Ishikawa (cell line): ENCODE measurements around the gene CHRDL1.

Source experiments
- CEBPB ChIP-seq: IDR thresholded peaks from 2 replicates; pipeline ENCODE4 v1.6.1; 2012
- CREB1 ChIP-seq: IDR thresholded peaks from 2 replicates; pipeline ENCODE4 v1.6.1; 2012; ENCODE audit warnings: low read depth
- EGR1 ChIP-seq: IDR thresholded peaks from 2 replicates; pipeline ENCODE4 v1.6.1; 2012
- EP300 ChIP-seq: IDR thresholded peaks from 2 replicates; pipeline ENCODE4 v1.6.1; 2012; ENCODE audit warnings: borderline replicate concordance
- FOXM1 ChIP-seq: IDR thresholded peaks from 2 replicates; pipeline ENCODE4 v1.6.1; 2012; ENCODE audit warnings: low read depth, borderline replicate concordance
- MAX ChIP-seq: IDR thresholded peaks from 2 replicates; pipeline ENCODE4 v1.6.1; 2012
- NFIC ChIP-seq: IDR thresholded peaks from 2 replicates; pipeline ENCODE4 v1.6.1; 2012
- RAD21 ChIP-seq: IDR thresholded peaks from 2 replicates; pipeline ENCODE4 v1.6.1; 2012; ENCODE audit warnings: low read depth
- REST ChIP-seq: IDR thresholded peaks from 2 replicates; pipeline ENCODE4 v1.6.1; 2012; ENCODE audit warnings: low read depth, mild to moderate bottlenecking
- TAF1 ChIP-seq: IDR thresholded peaks from 2 replicates; pipeline ENCODE4 v1.6.1; 2012; ENCODE audit warnings: low read depth, mild to moderate bottlenecking
- TEAD4 ChIP-seq: IDR thresholded peaks from 2 replicates; pipeline ENCODE4 v1.6.1; 2012
- YY1 ChIP-seq: IDR thresholded peaks from 2 replicates; pipeline ENCODE4 v1.6.1; 2012; ENCODE audit warnings: low read depth
- ZBTB7A ChIP-seq: IDR thresholded peaks from 2 replicates; pipeline ENCODE4 v1.6.1; 2012; ENCODE audit warnings: low read depth
- TF ChIP-seq, protein P1 (sequence below): IDR thresholded peaks from 2 replicates; pipeline ENCODE4 v1.6.1; 2012

The CHRDL1 gene

DNA sequence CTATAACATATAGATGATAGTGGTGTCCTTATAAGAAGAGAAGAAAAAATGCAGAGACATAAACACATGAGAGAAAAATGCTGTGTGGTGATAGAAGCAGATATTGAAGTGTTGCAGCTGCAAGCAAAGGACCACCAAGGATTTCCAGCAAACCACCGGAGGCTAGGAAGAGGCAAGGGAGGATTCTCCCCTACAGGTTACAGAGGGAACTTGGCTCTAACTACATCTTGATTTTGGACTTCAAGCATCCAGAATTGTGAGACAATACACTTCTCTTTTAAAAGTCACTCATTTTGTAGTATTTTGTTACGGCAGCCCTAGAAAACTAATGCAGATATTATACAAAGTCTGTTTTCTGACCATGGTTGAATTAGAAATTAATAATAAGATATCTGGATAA lies 30.4 kb upstream of the CHRDL1 start:
- TF ChIP-seq ZBTB7A: no peak
- TF ChIP-seq, protein P1, sequence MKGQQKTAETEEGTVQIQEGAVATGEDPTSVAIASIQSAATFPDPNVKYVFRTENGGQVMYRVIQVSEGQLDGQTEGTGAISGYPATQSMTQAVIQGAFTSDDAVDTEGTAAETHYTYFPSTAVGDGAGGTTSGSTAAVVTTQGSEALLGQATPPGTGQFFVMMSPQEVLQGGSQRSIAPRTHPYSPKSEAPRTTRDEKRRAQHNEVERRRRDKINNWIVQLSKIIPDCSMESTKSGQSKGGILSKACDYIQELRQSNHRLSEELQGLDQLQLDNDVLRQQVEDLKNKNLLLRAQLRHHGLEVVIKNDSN: no peak
- TF ChIP-seq CREB1: no peak
- TF ChIP-seq MAX: no peak
- no peak for TF ChIP-seq TAF1
- no peak for TF ChIP-seq FOXM1
- no peak for TF ChIP-seq YY1
- no peak for TF ChIP-seq CEBPB
- no peak for TF ChIP-seq NFIC
- no peak for TF ChIP-seq REST
- no peak for TF ChIP-seq EGR1
- TF ChIP-seq TEAD4: no peak

DNA sequence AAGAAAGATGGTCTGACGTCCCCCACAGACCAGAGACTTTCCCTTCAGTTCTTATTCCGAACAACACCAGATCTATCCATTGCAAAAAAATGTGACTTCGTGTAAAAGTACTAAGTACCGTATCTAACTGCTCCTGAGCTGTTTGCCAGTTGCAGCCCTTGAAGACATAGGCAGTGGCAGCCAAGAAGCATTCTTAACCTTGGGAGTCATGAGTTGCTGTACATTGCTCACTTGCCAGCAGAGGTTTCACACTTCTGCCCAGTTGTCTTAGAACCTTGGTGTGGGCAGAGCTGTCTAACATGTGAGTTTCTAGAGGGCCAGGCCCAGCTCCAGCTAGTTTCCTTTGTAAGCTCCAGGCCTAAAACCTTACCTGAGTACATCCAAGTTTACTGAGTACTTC lies 10.5 kb upstream of the CHRDL1 start:
- TF ChIP-seq TAF1: no peak
- no peak for TF ChIP-seq EGR1
- TF ChIP-seq NFIC: no peak
- TF ChIP-seq ZBTB7A: no peak
- no peak for TF ChIP-seq CEBPB
- no peak for TF ChIP-seq FOXM1

- TF ChIP-seq TAF1: no peak
- TF ChIP-seq EGR1: no peak
Observed at GRCh38 chrX:110805303-110805702, 9.7 kb upstream of the CHRDL1 start.

GRCh38 chrX:110804446-110804845 lies 8.8 kb upstream of the CHRDL1 start:
- TF ChIP-seq CREB1 (no peak), FOXM1 (no peak), YY1 (no peak), NFIC (no peak), EGR1 (no peak), RAD21 (no peak), TAF1 (no peak)
- TF ChIP-seq, protein P1: no peak

- TF ChIP-seq EGR1: no peak
- TF ChIP-seq CEBPB: no peak
- no peak for TF ChIP-seq REST
- TF ChIP-seq ZBTB7A: no peak
- no peak for TF ChIP-seq YY1
Observed at GRCh38 chrX:110803506-110803905, 7.9 kb upstream of the CHRDL1 start.

DNA sequence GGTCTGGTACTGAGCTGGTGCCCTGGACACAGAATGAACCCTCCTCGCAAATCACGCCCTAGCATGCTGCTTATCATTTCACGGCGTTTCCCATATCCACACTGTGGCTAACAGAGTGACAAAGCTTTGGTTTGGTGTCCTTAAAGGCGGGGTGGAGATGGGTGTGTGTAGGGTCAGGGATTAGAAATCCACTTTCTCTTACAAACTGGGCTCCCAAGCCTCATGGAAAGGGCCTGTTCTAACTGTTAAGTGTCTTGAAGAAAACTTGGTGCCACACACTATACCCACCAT lies 735 bp upstream of the CHRDL1 start:
- TF ChIP-seq YY1: no peak
- TF ChIP-seq REST: no peak
- no peak for TF ChIP-seq TEAD4
- TF ChIP-seq ZBTB7A: no peak
- TF ChIP-seq EP300: no peak
- no peak for TF ChIP-seq RAD21
